Germinal center (tissue), 1 donor: Measurements from ENCODE around the gene MAGI1.

Source experiments
- DNase-seq: peaks from one replicate; pipeline ENCODE4 v3.0.0; 2012; ENCODE audit warnings: mixed read lengths, low spot score

MAGI1 gene

GRCh38 chr3:65409176-65409569 lies 629.5 kb downstream of the MAGI1 start:
- no peak for DNase-seq

GRCh38 chr3:65408531-65409175 lies 630.1 kb downstream of the MAGI1 start:
- no peak for DNase-seq

GRCh38 chr3:65406470-65406869 lies 632.2 kb downstream of the MAGI1 start:
- no peak for DNase-seq

GRCh38 chr3:65402597-65402996 lies 636.1 kb downstream of the MAGI1 start:
- no peak for DNase-seq

- no peak for DNase-seq
These were observed 637.1 kb downstream of the MAGI1 start for GRCh38 chr3:65401359-65402305.

- DNase-seq: no peak
These were observed 637.8 kb downstream of the MAGI1 start for GRCh38 chr3:65400899-65401298.

- DNase-seq: no peak
These were observed 639.8 kb downstream of the MAGI1 start for GRCh38 chr3:65398953-65399352.

- no peak for DNase-seq
These were observed 642.6 kb downstream of the MAGI1 start for GRCh38 chr3:65396078-65396477.

- no peak for DNase-seq
These were observed 647.6 kb downstream of the MAGI1 start for GRCh38 chr3:65391068-65391467.

GRCh38 chr3:65385805-65386204 lies 652.9 kb downstream of the MAGI1 start:
- no peak for DNase-seq

- DNase-seq: no peak
These were observed 657.2 kb downstream of the MAGI1 start for GRCh38 chr3:65381496-65382010.

- DNase-seq: no peak
These were observed 659.5 kb downstream of the MAGI1 start for GRCh38 chr3:65379223-65379622.

GRCh38 chr3:65377637-65378036 lies 661.1 kb downstream of the MAGI1 start:
- no peak for DNase-seq

- no peak for DNase-seq
These were observed 662.3 kb downstream of the MAGI1 start for GRCh38 chr3:65376426-65376825.

GRCh38 chr3:65371053-65371452 lies 667.7 kb downstream of the MAGI1 start:
- DNase-seq: no peak

GRCh38 chr3:65368866-65369265 lies 669.9 kb downstream of the MAGI1 start:
- DNase-seq: no peak

- DNase-seq: no peak
These were observed 676.0 kb downstream of the MAGI1 start for GRCh38 chr3:65362688-65363087.

- DNase-seq: no peak
These were observed 677.3 kb downstream of the MAGI1 start for GRCh38 chr3:65361448-65361847.

GRCh38 chr3:65356331-65357248 lies 682.1 kb downstream of the MAGI1 start:
- DNase-seq: no peak

GRCh38 chr3:65354880-65355279 lies 683.8 kb downstream of the MAGI1 start:
- DNase-seq: no peak

GRCh38 chr3:65352951-65353350 lies 685.8 kb downstream of the MAGI1 start:
- no peak for DNase-seq

- no peak for DNase-seq
These were observed 687.0 kb downstream of the MAGI1 start for GRCh38 chr3:65351753-65352152.
